Measurements from ENCODE around the gene HOXA3.
A peak's percentile ranks its signal among the peaks of the same experiment; 100 is the strongest.

Gene HOXA3

DNA sequence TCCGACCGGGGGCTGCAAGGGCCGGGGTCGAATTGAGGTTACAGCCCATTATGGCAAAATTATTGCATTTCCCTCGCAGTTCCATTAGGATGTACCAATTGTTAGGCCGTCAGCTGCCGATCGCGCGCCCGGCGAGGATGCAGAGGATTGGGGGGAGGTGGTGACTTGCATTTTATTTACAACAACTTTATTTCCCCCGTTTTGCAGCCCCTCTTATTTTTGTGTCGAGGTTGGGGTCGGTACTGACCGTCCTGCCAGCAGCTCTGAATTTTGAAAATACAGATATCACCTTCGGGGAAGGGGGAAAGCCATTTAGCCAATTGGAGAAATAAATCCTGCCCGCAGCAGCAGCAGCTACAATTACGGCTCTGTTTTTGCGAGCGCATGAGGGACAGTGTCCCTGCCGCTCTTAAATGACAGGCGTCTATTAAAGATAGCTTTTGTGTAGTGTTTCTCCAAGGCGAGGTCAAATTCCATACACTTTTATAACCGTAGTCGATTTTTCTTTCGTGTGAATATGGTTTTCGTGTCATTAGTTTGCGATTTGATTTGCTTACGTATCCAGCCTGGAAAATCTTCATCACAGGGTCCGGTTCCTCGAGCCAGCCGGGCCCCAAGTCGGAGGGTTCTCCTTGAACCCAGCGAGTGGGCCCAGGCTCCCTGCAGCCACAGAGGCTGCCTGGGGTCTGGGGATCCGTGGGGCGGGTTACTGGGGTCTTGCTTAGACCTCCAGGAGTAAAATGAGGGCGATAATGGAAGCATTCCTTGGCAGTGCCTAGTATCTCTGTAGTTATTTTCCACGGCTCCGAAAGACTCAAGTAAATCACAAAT, 8.2 kb downstream of the HOXA3 start:
- ATAC-seq, result no peak
- TF ChIP-seq ISL1 (CRISPR knock-in tag; IDR thresholded peaks at IDR 0.05) (no peak), ARNTL (CRISPR knock-in tag; IDR thresholded peaks at IDR 0.05; ENCODE audit: borderline replicate concordance, low read depth) (no peak), TCF4 (CRISPR knock-in tag; IDR thresholded peaks at IDR 0.05; ENCODE audit: borderline replicate concordance) (no peak), ZNF8 (CRISPR knock-in tag; IDR thresholded peaks at IDR 0.05) (no peak), ZFP30 (CRISPR knock-in tag; IDR thresholded peaks at IDR 0.05) (no peak), BACH2 (CRISPR knock-in tag; IDR thresholded peaks at IDR 0.05; ENCODE audit: borderline replicate concordance) (no peak), ZNF565 (CRISPR knock-in tag; conservative IDR thresholded peaks at IDR 0.05; ENCODE audit: low read depth) (no peak), RARB (CRISPR knock-in tag; IDR thresholded peaks at IDR 0.05) (no peak)
- TF ChIP-seq, protein P1, sequence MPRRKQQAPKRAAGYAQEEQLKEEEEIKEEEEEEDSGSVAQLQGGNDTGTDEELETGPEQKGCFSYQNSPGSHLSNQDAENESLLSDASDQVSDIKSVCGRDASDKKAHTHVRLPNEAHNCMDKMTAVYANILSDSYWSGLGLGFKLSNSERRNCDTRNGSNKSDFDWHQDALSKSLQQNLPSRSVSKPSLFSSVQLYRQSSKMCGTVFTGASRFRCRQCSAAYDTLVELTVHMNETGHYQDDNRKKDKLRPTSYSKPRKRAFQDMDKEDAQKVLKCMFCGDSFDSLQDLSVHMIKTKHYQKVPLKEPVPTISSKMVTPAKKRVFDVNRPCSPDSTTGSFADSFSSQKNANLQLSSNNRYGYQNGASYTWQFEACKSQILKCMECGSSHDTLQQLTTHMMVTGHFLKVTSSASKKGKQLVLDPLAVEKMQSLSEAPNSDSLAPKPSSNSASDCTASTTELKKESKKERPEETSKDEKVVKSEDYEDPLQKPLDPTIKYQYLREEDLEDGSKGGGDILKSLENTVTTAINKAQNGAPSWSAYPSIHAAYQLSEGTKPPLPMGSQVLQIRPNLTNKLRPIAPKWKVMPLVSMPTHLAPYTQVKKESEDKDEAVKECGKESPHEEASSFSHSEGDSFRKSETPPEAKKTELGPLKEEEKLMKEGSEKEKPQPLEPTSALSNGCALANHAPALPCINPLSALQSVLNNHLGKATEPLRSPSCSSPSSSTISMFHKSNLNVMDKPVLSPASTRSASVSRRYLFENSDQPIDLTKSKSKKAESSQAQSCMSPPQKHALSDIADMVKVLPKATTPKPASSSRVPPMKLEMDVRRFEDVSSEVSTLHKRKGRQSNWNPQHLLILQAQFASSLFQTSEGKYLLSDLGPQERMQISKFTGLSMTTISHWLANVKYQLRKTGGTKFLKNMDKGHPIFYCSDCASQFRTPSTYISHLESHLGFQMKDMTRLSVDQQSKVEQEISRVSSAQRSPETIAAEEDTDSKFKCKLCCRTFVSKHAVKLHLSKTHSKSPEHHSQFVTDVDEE (CRISPR knock-in tag; IDR thresholded peaks at IDR 0.05), result no peak
- TF ChIP-seq, protein P2, sequence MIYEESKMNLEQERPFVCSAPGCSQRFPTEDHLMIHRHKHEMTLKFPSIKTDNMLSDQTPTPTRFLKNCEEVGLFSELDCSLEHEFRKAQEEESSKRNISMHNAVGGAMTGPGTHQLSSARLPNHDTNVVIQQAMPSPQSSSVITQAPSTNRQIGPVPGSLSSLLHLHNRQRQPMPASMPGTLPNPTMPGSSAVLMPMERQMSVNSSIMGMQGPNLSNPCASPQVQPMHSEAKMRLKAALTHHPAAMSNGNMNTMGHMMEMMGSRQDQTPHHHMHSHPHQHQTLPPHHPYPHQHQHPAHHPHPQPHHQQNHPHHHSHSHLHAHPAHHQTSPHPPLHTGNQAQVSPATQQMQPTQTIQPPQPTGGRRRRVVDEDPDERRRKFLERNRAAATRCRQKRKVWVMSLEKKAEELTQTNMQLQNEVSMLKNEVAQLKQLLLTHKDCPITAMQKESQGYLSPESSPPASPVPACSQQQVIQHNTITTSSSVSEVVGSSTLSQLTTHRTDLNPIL (CRISPR knock-in tag; IDR thresholded peaks at IDR 0.05; ENCODE audit: low read depth), result no peak

DNA sequence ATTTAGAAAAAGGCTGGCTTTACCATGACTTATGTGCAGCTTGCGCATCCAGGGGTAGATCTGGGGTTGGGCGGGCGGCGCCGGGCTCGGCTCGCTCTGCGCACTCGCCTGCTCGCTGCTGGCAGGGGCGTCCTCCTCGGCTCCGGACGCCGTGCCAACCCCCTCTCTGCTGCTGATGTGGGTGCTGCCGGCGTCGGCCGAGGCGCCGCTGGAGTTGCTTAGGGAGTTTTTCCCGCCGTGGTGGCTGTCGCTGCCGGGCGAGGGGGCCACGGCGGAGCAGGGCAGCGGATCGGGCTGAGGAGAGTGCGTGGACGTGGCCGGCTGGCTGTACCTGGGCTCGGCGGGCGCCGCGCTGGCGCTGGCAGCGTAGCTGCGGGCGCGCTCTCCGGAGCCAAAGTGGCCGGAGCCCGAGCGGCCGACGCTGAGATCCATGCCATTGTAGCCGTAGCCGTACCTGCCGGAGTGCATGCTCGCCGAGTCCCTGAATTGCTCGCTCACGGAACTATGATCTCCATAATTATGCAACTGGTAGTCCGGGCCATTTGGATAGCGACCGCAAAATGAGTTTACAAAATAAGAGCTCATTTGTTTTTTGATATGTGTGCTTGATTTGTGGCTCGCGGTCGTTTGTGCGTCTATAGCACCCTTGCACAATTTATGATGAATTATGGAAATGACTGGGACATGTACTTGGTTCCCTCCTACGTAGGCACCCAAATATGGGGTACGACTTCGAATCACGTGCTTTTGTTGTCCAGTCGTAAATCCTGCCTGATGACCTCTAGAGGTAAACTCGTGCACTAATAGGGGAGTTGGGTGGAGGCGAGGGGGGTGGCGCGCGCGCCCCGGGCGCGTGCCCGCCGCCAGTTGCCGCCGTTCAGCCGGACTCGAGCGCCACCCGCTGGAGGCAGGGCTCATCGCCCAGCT, 9.1 kb downstream of the HOXA3 start, which contains the start of gene HOXA5:
Gene HOXA5, minus strand, starts transcription at position 659 of the 927 bp plus-strand sequence. Its CDS starts 74 bp downstream, at position 585.
- ATAC-seq, result peak; percentile 28
- TF ChIP-seq, protein P3, sequence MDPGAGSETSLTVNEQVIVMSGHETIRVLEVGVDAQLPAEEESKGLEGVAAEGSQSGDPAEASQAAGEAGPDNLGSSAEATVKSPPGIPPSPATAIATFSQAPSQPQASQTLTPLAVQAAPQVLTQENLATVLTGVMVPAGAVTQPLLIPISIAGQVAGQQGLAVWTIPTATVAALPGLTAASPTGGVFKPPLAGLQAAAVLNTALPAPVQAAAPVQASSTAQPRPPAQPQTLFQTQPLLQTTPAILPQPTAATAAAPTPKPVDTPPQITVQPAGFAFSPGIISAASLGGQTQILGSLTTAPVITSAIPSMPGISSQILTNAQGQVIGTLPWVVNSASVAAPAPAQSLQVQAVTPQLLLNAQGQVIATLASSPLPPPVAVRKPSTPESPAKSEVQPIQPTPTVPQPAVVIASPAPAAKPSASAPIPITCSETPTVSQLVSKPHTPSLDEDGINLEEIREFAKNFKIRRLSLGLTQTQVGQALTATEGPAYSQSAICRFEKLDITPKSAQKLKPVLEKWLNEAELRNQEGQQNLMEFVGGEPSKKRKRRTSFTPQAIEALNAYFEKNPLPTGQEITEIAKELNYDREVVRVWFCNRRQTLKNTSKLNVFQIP (CRISPR knock-in tag; IDR thresholded peaks at IDR 0.05; ENCODE audit: borderline replicate concordance, low read depth), result no peak
- TF ChIP-seq ESRRG (CRISPR knock-in tag; IDR thresholded peaks at IDR 0.05) (no peak), TCF4 (CRISPR knock-in tag; IDR thresholded peaks at IDR 0.05; ENCODE audit: borderline replicate concordance) (no peak), TOX (CRISPR knock-in tag; IDR thresholded peaks at IDR 0.05; ENCODE audit: borderline replicate concordance) (no peak), ZNF565 (CRISPR knock-in tag; conservative IDR thresholded peaks at IDR 0.05; ENCODE audit: low read depth) (no peak), CSDC2 (CRISPR knock-in tag; IDR thresholded peaks at IDR 0.05) (no peak), ARNTL (CRISPR knock-in tag; IDR thresholded peaks at IDR 0.05; ENCODE audit: borderline replicate concordance, low read depth) (no peak), RARB (CRISPR knock-in tag; IDR thresholded peaks at IDR 0.05) (no peak), PPARA (CRISPR knock-in tag; IDR thresholded peaks at IDR 0.05; ENCODE audit: borderline replicate concordance) (no peak)
- TF ChIP-seq, protein P4, sequence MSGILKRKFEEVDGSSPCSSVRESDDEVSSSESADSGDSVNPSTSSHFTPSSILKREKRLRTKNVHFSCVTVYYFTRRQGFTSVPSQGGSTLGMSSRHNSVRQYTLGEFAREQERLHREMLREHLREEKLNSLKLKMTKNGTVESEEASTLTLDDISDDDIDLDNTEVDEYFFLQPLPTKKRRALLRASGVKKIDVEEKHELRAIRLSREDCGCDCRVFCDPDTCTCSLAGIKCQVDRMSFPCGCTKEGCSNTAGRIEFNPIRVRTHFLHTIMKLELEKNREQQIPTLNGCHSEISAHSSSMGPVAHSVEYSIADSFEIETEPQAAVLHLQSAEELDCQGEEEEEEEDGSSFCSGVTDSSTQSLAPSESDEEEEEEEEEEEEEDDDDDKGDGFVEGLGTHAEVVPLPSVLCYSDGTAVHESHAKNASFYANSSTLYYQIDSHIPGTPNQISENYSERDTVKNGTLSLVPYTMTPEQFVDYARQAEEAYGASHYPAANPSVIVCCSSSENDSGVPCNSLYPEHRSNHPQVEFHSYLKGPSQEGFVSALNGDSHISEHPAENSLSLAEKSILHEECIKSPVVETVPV (CRISPR knock-in tag; IDR thresholded peaks at IDR 0.05), result no peak

DNA sequence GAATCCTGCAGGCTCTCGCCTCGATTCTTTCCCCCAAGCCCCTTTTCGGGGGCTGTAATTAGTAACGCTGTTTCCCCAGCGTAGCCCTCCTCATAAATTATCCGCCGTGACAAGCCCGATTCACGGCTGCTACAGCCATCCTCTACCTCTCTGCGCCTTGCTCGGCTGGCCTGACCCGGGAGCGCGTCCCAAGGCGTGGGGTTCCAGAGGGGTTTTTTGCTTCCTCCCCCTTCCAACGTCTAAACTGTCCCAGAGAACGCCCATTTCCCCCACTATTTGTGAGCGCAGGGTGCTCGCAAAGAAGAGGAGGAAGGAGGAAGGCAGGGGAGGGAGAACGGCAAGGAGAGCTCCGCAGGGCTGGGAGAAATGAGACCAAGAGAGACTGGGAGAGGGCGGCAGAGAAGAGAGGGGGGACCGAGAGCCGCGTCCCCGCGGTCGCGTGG, 9.8 kb downstream of the HOXA3 start:
- ATAC-seq, result no peak; the same call in 1 of the 3 replicates
- TF ChIP-seq, protein P1 (CRISPR knock-in tag; IDR thresholded peaks at IDR 0.05), result no peak
- TF ChIP-seq, protein P5, sequence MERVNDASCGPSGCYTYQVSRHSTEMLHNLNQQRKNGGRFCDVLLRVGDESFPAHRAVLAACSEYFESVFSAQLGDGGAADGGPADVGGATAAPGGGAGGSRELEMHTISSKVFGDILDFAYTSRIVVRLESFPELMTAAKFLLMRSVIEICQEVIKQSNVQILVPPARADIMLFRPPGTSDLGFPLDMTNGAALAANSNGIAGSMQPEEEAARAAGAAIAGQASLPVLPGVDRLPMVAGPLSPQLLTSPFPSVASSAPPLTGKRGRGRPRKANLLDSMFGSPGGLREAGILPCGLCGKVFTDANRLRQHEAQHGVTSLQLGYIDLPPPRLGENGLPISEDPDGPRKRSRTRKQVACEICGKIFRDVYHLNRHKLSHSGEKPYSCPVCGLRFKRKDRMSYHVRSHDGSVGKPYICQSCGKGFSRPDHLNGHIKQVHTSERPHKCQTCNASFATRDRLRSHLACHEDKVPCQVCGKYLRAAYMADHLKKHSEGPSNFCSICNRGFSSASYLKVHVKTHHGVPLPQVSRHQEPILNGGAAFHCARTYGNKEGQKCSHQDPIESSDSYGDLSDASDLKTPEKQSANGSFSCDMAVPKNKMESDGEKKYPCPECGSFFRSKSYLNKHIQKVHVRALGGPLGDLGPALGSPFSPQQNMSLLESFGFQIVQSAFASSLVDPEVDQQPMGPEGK (CRISPR knock-in tag; IDR thresholded peaks at IDR 0.05; ENCODE audit: borderline replicate concordance), result no peak
- TF ChIP-seq PPARA (CRISPR knock-in tag; IDR thresholded peaks at IDR 0.05; ENCODE audit: borderline replicate concordance) (no peak), ARNTL (CRISPR knock-in tag; IDR thresholded peaks at IDR 0.05; ENCODE audit: borderline replicate concordance, low read depth) (no peak), ZFP3 (CRISPR knock-in tag; IDR thresholded peaks at IDR 0.05) (no peak), ZNF8 (CRISPR knock-in tag; IDR thresholded peaks at IDR 0.05) (no peak), RARB (CRISPR knock-in tag; IDR thresholded peaks at IDR 0.05) (no peak)
- TF ChIP-seq, protein P4 (CRISPR knock-in tag; IDR thresholded peaks at IDR 0.05), result no peak
